AG09309 (cell line): ENCODE results near the gene MMP20.
"Not testable (repeated sequence)": the region's sequence is repeated elsewhere in the genome, so short reads cannot be mapped to it uniquely, and the experiment has no call there.

ENCODE experiments used
- DNase-seq: peaks from one replicate; pipeline ENCODE4 v3.0.0-alpha.2; 2010; ENCODE audit warnings: low read depth
- H3K4me3 ChIP-seq: 2 replicates; pipeline ENCODE4 v1.5.1; 2011; ENCODE audit warnings: mild to moderate bottlenecking, low read depth, low read length, moderate library complexity; ENCODE audit not compliant: control insufficient read depth
- TF ChIP-seq, protein P1 (sequence below): IDR thresholded peaks from 2 replicates; pipeline ENCODE4 v1.5.1; 2011; ENCODE audit warnings: mild to moderate bottlenecking, low read depth, low read length, inconsistent platforms; ENCODE audit not compliant: insufficient read depth, control insufficient read depth; ENCODE audit errors: missing control alignments

Gene MMP20

GRCh38 chr11:102639656-102640055 lies 14.5 kb upstream of the MMP20 start:
- no peak overlapping the region for H3K4me3 ChIP-seq
- TF ChIP-seq, protein P1, sequence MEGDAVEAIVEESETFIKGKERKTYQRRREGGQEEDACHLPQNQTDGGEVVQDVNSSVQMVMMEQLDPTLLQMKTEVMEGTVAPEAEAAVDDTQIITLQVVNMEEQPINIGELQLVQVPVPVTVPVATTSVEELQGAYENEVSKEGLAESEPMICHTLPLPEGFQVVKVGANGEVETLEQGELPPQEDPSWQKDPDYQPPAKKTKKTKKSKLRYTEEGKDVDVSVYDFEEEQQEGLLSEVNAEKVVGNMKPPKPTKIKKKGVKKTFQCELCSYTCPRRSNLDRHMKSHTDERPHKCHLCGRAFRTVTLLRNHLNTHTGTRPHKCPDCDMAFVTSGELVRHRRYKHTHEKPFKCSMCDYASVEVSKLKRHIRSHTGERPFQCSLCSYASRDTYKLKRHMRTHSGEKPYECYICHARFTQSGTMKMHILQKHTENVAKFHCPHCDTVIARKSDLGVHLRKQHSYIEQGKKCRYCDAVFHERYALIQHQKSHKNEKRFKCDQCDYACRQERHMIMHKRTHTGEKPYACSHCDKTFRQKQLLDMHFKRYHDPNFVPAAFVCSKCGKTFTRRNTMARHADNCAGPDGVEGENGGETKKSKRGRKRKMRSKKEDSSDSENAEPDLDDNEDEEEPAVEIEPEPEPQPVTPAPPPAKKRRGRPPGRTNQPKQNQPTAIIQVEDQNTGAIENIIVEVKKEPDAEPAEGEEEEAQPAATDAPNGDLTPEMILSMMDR, result no peak
- no peak for DNase-seq

DNA sequence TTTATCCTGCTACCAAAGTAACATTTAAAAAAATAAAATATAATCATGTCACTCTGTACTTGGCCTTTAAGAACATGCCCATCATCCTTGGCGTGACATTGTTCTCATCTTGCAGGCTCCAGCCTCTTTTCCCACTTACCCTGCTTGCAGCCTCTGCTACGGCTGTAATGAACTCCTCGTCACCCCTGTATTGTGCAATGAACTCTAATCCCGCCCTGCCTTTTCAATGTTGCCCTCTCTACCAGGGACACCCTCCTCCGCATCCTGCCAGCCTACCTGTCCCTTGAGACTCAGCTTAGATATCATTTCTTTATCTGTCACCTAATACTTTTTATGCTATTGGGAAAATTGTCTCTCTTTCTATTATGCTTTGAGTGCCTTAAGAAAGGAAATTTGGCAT lies 12.6 kb upstream of the MMP20 start:
- H3K4me3 ChIP-seq, result no peak overlapping the region
- no peak for DNase-seq
- TF ChIP-seq, protein P1, result no peak

DNA sequence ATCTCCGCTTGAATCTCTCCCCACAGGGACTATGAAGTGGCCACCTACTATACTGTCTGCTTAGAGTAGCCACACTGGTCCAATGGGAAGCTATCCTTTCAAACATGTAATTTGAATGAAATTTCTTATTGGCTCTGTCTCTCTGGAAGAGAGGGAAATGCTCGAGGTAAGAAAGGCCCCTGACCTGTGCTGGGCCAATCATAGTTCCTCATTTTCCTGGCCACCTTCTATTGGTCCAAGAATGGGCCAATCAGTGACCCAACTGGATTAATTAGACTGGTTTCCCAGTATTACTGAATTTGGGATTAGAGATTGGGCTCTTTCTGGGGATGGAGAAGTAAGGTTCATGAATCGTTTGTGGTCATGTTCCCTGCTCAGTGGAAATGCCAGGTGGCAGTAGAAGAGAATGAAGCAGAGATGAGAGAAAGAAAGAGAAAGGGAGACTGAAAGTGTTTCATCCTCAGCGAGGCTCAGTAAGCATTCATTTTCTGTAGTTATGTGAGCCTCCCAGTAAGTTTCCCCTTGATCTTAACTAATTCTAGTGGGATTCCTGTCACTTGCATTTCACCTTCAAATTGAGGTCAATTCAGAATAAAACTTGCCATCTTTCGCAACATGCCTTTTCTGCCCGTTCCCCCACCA lies 8.4 kb upstream of the MMP20 start:
- TF ChIP-seq, protein P1, result no peak
- no peak overlapping the region for H3K4me3 ChIP-seq
- no peak for DNase-seq

DNA sequence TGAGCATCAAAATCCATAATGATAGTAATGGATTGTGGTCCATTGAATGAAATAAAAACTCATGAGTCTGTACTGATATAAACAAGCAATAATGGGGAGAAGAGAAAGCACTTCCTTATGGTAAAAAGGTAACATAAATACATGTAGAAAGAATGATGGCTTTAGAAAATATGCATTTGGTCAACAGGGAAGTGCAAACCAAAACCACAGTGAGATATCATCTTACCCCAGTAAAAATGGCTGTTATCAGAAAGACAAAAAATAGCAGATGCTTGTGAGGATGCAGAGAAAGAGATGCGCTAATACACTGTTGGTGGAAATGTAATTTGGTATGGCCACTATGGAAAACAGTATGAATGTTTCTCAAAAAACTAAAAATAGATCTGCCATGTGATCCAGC lies 6.9 kb upstream of the MMP20 start:
- TF ChIP-seq, protein P1, result no peak
- DNase-seq, result no peak
- H3K4me3 ChIP-seq, result no peak overlapping the region

GRCh38 chr11:102630598-102631448 lies 5.7 kb upstream of the MMP20 start:
- TF ChIP-seq, protein P1, result no peak
- no peak overlapping the region for H3K4me3 ChIP-seq
- no peak for DNase-seq

GRCh38 chr11:102629908-102630307 lies 4.8 kb upstream of the MMP20 start:
- DNase-seq, H3K4me3 ChIP-seq: not testable (repeated sequence)

DNA sequence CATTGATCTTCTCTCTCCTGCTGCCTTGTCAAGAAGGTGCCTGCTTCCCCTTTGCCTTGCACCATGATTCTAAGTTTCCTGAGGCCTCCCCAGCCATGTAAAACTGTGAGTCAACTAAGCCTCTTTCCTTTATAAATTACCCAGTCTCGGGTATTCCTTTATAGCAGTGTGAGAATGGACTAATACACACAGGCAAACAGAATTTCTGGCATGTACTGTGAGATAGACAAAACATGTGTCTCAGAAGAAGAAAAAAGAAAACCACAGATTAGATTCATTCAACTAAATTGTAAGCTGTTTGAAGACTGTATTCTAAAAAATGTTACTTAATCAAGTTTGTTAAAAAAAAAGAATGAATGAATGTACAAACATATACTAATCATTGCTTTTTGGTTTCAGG lies 1.5 kb upstream of the MMP20 start:
- no peak for DNase-seq
- TF ChIP-seq, protein P1, result no peak
- no peak overlapping the region for H3K4me3 ChIP-seq
